Stimulated activated CD4-positive, alpha-beta T cell treated with anti-CD3 and anti-CD28 coated beads, Interleukin-1b, Interleukin-23, amount 100 ng/mL, for 1 hour (primary cell): ENCODE results near the gene CCDC136.
A peak's percentile ranks its signal among the peaks of the same experiment; 100 is the strongest.

ENCODE experiments used
- DNase-seq, 2 donors: peaks; one replicate each; pipeline ENCODE4 v3.0.0-alpha.2; 2020; ENCODE audit warnings: low read depth in 2 of 2

The CCDC136 gene

DNA sequence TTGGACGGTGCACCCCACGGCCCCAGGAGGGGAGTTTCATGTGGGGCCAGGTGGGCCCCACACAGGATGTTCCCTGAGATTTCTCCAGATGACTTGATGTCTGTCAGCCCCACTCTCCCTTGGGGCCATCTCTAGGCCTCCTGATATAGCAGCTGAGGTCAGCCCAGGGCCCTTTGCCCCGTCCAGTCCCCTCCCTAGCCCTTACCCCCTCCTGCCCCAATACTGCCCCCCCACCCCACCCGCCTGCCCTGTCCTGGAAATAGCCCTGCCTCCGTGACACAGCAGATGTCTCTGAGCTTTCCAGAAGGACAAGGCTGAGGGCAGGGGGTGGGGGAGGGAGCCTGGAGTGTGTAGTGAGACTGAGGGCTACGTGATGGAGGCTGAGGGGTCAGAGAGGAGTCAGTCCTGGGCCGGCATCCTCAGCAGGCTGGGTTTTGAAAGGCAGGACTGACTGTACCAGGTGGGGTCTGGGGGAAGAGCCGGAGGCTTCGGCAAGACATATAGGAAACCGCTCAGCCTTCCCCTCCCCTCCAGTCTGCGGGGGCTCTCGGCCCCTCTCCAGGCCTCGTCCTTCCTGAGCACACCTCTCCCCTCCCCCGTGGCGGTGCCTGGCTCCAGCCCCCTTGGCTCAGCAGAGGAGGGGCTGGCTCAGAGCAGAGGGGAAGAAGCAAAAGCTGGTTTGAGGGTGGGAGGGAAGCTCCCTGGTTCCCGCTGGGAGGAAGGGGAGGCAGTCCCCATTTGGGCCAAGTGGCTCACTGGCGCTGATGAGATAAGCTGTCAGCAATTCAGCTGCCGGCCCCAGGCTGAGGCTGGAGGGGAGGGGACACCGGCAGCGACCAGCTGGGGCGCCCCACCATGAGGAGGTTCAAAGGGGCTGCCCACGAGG, 40.5 kb downstream of the CCDC136 start:
- DNase-seq: no peak

DNA sequence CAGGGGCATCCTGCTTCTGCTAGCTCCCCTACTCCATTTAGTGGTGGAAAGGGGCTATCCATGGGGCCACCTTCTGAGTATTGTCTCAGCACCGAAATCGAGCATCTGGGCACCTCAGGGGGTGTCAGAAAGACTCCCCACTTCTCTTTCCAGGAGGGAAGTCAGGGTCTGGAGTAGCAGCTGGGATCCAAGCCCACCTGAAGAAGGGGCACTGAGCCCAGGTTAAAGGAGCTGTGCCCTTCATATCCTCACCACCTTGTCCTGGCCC, 41.0 kb downstream of the CCDC136 start:
- no peak for DNase-seq

DNA sequence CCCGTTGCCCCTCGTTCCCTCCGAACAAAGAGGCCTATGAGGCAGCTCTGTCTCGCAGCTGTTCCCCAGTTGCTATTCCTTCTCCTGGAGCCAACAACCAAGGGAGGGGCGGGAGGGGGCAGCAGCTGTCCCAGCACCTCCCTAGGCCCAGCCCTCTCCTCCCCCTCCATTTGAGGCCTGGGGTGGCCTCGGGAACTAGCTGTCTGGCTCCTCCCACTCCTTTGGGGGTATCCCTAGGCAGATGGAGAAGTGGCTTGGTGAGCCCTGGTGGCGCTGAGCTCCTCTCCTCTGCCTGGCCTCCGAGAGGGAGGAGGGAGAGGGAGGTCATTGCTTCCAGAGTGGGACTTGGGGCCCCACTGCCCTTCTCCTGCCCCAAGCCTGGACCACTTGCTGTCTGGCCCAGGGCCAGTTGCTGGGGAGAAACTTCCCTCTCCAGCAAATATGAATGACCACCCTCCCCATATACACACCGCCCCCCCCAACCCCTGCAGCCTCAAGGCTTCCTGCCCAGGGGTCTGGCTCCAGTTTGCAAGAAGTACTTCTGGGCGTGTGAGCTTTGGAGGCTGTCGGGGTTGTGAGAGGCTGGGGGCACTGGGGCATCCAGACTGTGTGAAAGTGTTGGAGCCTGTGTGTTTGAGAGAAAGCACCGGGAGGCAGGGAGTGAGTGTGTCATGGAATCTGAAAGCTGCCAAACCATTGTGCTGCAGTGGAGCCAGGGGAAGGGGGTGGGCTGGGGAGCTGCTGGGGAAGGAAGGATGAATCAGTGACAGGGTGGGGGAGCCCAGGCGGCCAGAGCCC, 41.6 kb downstream of the CCDC136 start:
- DNase-seq: no peak

DNA sequence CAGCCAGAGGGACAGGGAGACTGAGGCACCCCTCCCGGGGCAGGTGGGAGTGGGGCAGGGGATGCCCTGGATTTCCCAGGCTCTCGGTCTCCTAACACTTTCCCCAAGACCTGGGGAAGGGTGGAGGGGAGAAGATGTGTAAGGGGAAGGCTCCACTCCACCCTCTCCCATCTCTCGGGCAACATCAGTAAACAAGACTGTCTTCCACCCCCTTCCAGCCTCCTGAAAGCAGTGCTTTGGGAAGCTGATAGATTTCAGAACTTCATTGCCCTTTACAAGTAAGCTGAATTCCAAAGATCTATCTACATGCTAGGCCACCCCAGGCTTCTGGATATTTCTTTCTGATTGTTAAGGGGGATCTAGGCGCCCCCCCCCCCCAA, 42.2 kb downstream of the CCDC136 start:
- DNase-seq: no peak

DNA sequence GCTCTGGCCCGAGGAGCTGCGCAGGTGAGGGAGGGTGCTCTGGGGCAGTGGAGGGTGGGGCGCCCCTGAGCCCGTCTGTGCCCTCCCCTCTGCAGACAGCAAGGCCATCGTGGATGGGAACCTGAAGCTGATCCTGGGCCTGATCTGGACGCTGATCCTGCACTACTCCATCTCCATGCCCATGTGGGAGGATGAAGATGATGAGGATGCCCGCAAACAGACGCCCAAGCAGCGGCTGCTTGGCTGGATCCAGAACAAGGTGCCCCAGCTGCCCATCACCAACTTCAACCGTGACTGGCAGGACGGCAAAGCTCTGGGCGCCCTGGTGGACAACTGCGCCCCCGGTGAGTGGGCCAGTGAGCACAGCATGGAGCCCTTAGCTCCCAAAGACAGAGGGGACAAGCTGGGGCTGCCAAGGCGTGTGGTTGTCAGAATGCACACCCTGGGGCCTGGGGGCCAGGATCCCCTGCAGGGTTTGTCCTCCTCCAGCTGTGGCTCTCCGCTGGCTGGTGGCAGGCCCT, 43.5 kb downstream of the CCDC136 start:
- DNase-seq: no peak

DNA sequence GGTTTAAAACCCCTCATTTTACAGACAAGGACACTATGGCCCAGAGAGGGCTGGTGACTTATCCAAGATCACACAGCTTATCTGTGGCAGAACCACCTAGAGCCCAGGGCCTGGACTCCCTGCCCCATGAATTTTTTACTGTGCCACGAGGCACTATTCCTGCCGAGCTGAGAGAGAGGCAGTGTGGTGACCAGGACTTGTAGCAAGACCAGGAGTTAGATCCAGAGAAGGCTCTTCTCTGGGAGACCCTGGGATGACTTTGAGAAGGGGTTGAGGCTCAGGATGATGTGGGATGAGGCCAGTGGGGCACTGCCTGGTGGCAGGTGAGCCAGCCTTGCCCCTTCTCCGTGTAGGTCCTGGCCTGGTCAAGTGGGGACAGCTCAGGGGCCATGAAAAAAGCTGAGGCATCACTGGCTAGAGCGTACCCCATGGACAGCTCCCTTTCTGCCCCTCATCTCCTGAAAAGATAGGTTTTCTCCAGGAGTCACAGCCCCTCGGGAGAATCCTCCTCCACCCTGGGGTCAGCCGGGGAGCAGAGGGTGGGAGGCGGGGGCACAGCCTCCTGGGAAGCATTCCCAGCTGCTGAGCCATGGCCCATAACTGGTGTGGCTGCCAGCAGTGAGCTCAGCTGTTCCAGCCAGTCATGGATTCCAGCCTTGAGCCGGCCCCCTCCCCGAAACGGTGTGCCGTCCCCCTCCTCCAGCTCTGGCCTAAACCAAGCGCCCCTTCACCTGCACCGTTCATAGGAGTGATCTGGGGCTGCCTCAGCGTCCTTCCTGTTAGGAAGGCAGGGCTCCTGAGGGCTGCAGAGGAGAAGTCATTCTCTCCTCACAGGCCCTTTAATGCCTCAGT, 44.2 kb downstream of the CCDC136 start:
- DNase-seq: no peak

DNA sequence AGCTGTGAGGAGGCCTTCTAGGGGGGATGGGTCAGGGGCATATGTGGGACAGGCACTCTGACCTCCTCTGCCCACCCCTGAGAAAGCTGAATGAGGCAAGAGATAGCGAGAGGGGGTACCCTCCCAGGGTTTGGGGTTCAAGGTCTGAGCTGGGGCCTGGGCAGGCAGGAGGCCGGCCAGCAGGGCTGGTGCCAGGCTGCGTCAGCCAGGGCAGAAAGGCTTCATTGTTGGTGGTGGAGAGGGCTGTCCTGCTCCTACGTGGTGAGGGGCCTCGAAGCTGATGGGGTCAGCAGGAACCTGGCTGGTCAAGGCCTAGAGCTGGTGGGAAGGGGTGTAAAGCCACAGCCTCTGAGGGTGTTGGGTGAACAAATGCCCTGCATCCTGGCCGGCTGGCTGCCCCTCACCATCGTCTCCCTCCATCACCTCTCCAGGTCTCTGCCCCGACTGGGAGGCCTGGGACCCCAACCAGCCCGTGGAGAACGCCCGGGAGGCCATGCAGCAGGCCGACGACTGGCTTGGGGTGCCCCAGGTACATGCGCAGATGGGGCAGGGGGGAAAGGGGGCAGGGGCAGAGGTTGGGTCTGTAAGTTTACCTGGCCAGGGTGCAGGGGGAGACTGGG, 45.1 kb downstream of the CCDC136 start:
- DNase-seq: no peak

DNA sequence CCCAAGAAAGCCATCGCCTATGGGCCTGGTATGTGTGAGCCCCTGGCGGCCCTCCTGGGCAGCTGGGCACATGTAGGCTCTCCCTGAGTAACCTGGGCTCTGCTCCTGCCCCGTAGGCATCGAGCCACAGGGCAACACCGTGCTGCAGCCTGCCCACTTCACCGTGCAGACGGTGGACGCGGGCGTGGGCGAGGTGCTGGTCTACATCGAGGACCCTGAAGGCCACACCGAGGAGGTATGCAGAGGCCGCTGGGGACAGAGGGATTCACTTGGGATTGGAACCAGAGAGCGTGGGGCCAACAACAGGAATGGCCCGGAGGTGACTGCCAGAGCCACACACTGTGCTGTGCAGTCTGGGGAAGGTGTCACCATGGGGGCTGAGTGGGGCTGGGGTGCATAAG, 45.8 kb downstream of the CCDC136 start:
- DNase-seq: no peak

DNA sequence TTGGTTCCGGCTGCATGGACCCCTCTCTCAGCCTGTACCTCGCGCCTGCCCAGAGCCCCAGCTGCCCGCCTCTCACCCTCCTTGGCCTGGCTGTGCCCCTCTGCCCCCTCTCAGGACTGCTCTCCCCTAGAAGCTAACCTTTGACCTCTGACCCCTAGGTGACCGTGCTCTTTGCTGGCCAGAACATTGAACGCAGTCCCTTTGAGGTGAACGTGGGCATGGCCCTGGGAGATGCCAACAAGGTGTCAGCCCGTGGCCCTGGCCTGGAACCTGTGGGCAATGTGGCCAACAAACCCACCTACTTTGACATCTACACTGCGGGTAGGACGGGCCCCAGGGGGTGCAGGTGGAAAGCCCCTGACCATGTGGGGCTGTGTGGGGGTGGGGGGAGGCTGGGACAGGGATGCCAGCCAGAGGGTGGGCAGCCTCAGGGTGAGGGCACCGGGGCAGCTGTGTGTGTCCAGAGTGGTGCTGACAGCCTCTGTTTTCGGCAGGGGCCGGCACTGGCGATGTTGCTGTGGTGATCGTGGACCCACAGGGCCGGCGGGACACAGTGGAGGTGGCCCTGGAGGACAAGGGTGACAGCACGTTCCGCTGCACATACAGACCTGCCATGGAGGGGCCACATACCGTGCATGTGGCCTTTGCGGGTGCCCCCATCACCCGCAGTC, 46.5 kb downstream of the CCDC136 start:
- DNase-seq: no peak

DNA sequence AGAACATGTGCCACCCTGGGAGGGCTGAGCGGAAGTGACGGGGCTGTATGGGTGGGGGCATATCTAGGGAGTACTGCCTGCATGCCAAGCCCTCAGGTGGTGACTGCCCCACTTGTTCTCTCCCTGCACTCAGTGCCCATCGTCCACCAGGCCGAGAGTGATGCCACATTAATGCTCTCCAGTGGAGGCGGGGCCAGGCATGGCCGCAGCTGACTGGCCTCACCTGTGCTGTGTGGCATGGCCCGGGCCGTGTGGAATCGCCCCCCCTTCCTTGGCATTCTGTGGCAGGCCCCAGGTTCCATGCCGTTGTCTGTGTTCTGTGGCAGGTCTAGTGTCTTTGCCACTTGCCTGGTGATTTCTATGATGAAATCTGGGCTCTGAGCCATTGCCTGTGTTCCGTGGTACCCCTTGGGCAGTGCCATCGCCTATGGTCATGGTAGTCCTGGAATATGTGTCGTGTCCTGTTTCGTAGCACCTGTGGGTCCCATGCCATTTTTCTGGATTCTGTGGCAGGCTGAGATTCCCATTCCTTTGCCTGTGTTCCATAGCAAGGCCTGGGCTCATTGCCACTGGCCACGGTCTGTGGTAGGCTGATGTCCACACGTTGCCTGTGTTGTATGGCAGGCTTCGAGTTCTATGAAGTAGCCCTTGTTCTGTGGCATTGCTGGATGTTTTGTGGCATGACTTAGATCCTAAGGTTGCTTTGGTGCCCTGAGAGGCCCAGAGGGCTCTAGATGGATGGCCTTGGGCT, 47.4 kb downstream of the CCDC136 start:
- DNase-seq: no peak

DNA sequence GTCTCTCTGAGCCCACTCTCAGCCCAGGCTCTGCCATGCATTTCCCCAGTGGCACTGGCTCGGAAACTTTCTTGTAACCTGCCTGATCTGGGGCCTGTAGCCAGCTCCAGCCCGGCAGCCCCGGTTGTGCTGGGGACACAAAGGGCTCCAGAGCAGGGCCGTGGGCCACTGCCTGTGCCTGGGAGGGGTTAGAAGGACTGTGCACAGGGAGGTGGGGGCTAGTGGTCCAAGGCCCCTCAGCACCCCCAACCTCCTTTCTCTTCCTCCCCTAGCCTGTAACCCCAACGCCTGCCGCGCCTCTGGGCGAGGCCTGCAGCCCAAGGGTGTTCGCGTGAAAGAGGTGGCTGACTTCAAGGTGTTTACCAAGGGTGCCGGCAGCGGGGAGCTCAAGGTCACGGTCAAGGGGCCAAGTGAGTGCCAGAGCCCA, 48.0 kb downstream of the CCDC136 start:
- DNase-seq: no peak

DNA sequence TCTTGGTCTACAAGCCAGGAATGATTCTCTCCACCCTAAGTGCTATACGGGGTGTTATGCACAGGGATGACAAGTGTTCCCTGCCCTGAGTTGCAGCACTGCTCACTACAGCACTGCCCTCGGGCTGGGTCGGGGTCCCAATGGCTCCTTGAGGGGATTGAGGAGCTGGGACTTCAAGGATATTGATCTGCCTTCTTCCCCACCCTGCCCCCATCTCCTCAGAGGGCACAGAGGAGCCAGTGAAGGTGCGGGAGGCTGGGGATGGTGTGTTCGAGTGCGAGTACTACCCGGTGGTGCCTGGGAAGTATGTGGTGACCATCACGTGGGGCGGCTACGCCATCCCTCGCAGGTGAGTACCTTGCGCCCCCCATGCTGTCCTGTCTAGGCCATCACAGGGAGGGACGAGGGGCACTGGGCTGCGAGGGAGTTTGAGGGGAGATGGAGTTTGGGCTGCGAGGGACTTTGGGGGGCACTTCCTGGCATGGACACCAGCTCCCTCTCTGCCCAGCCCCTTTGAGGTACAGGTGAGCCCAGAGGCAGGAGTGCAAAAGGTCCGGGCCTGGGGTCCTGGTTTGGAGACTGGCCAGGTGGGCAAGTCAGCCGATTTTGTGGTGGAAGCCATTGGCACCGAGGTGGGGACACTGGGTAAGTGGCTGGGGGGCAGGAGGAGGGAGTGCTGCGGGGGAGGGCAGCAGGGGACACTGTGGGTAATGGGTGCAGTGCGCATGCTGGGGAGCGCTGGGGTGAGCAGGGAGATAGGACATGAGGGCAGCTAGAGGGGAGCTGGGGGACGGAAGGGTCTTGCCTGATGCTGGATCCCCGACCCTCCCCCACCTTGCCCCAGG, 48.8 kb downstream of the CCDC136 start:
- DNase-seq: no peak

DNA sequence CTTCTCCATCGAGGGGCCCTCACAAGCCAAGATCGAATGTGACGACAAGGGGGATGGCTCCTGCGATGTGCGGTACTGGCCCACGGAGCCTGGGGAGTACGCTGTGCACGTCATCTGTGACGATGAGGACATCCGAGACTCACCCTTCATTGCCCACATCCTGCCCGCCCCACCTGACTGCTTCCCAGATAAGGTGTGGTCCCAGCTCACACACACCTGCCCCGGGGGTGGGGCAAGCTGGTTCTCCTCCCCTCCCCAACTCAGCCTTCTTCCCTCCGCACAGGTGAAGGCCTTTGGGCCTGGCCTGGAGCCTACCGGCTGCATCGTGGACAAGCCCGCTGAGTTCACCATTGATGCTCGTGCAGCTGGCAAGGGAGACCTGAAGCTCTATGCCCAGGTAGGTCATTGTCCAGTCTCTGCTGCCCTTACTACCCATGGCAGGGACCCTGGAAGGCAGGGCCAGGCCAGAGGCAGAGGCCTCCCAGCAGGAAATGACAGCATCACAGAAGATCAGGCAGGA, 49.5 kb downstream of the CCDC136 start:
- DNase-seq: no peak

DNA sequence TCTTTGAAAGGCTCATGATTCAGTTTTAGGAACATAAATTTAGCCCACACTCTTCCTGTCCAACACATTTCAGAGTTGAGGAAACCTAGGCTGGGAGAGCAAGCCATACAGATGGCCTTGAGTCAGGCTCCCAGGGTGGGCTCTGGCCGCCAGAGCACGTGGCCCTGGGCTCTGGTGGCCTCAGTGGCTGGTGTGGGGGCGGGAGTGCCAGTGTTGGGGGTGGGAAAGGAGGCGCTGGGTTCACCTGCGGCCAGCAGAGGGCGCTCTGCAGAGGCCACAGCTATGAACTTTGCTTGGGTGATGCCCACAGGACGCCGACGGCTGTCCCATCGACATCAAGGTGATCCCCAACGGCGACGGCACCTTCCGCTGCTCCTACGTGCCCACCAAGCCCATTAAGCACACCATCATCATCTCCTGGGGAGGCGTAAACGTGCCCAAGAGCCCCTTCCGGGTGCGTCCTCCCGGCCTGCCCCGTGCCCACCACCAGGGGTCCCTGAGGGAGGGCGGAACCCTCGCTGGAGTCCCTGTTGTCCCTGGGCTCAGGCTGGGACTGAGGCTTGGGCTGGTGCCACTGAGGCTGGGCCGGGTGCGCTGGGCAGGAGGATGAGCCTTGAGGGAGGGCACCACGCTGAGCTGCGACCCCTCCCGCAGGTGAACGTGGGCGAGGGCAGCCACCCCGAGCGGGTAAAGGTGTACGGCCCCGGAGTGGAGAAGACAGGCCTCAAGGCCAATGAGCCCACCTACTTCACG, 50.3 kb downstream of the CCDC136 start:
- DNase-seq: peak in 1 of 2 donors; percentile 39

DNA sequence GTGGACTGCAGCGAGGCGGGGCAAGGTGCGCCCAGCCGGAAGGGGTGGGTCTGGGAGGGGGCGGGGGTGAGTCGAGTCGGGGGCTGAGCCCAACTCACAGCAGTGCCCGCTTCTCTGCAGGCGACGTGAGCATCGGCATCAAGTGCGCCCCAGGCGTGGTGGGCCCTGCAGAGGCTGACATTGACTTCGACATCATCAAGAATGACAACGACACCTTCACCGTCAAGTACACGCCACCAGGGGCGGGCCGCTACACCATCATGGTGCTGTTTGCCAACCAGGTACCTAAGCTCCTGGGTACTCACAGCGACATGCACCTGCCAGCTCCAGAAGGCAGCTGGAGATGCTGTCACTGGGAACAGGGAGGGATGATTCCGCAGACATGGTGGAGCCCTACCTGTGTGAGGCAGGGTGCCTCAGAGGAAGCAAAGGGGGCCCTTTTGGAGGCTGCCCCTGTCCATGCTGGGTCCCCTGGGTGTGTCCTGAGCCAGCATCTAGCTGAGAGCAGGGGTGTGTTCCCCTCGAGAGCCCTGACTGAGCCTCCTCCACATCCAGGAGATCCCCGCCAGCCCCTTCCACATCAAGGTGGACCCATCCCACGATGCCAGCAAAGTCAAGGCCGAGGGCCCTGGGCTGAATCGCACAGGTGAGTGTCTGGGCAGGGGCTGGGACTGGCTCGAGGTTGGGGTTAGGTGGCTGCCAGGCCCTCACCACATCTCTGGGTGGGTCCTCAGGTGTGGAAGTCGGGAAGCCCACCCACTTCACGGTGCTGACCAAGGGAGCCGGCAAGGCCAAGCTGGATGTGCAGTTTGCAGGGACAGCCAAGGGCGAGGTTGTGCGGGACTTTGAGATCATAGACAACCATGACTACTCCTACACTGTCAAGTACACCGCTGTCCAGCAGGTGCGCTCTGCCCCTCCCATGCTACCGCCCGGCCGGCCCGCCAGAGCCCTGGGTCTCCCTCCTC, 51.2 kb downstream of the CCDC136 start:
- no peak for DNase-seq

DNA sequence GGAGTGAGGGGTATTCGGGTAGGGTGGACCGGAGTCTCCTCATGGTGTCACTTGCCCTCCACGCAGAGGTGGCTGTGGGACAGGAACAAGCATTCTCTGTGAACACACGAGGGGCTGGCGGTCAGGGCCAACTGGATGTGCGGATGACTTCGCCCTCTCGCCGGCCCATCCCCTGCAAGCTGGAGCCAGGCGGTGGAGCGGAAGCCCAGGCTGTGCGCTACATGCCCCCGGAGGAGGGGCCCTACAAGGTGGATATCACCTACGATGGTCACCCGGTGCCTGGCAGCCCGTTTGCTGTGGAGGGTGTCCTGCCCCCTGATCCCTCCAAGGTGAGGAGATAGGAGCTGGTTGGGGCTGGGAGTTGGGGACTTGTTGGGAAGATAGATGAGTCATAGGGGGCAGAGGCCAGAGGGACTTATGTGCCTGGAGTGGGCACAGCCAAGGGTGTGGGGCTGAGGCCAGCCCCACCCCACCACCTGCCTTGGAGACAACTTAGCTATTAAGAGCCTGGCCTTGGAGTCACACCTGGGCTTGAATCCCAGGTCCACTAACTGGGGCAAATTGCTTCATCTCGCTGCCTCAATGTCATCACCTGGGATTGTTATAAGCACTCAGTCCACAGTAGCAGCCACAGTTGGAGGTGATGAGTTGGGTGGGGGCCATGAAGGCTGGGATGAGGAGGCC, 52.3 kb downstream of the CCDC136 start:
- no peak for DNase-seq
